ENCODE results near the gene OR52E8. TPM values are rescaled to one million over a fixed set of nuclear protein-coding genes. Genes with fewer than 3 reads are reported as not detected.

Gene OR52E8
- total RNA-seq (not detected), total RNA-seq (0 reads per million in 29 experiments)
- not detected for total RNA-seq (2013)

- ATAC-seq (replicated peaks in 1 of 4) = no peak
- CTCF ChIA-PET = no interaction called here
- Histone ChIP-seq H3K4me3 (ENCODE audit: control insufficient read depth in 1 of 2, extremely low read depth in 1 of 2, low read length in 1 of 2) (no peak within 1 kb of the TSS), H3K36me3 (ENCODE audit: control insufficient read depth in 2 of 2, extremely low read depth in 1 of 2, insufficient read depth in 1 of 2, low read length in 1 of 2) (no peaks in the 10 kb centered on the region), H3K4me1 (ENCODE audit: control insufficient read depth in 1 of 2, extremely low read depth in 1 of 2, insufficient read depth in 2 of 2, low read length in 2 of 2) (no peaks in the 10 kb centered on the region), H3K9me3 (no peaks in the 10 kb centered on the region), H3K27ac (ENCODE audit: low read length) (no peak within 1 kb of the TSS), H3K27me3 (replicated peaks in 1 of 2; ENCODE audit: control insufficient read depth in 2 of 2, extremely low read depth in 1 of 2, insufficient read depth in 2 of 2, low read length in 1 of 2) (no peaks in the 10 kb centered on the region)
- no peaks in the 10 kb centered on the region for H3K36me3 Mint-ChIP-seq
- no peak within 1 kb of the TSS for H3K4me3 Mint-ChIP-seq
- H3K27ac Mint-ChIP-seq = no peak within 1 kb of the TSS
- no peaks in the 10 kb centered on the region for H3K4me1 Mint-ChIP-seq
- peaks cover 15 to 21% of the 10 kb centered on the region in 2 donors for H3K27me3 Mint-ChIP-seq
- H3K9me3 Mint-ChIP-seq = no peaks in the 10 kb centered on the region
- no CpG with 5 or more reads among the region's 3 CpGs for WGBS (ENCODE audit: insufficient coverage)
- DNase-seq = no peak
- POLR2A ChIA-PET = no interaction called here
Measured at GRCh38 chr11:5857590-5857989, at the start of gene OR52E8. OR52E8 (minus strand) TSS chr11:5857690; CDS start chr11:5857690, 0 bp downstream.

GRCh38 chr11:5899534-5899933 lies 42.0 kb upstream of the OR52E8 start:
- 63% methylated on average over 1 of the region's 2 CpGs for WGBS (ENCODE audit: insufficient coverage)
- CTCF ChIA-PET = no interaction called here
- no peaks in the 10 kb centered on the region for H3K36me3 Mint-ChIP-seq
- Histone ChIP-seq H3K27me3 (replicated peaks in 1 of 2; ENCODE audit: control insufficient read depth in 2 of 2, extremely low read depth in 1 of 2, insufficient read depth in 2 of 2, low read length in 1 of 2) (peaks cover 0 to 2% of the 10 kb centered on the region in 2 experiments), H3K4me1 (ENCODE audit: control insufficient read depth in 1 of 2, extremely low read depth in 1 of 2, insufficient read depth in 2 of 2, low read length in 2 of 2) (no peaks in the 10 kb centered on the region), H3K4me3 (ENCODE audit: control insufficient read depth in 1 of 2, extremely low read depth in 1 of 2, low read length in 1 of 2) (no peak overlapping the region), H3K9me3 (no peaks in the 10 kb centered on the region), H3K27ac (ENCODE audit: low read length) (no peak overlapping the region), H3K36me3 (ENCODE audit: control insufficient read depth in 2 of 2, extremely low read depth in 1 of 2, insufficient read depth in 1 of 2, low read length in 1 of 2) (no peaks in the 10 kb centered on the region)
- H3K27ac Mint-ChIP-seq = no peak overlapping the region
- H3K4me1 Mint-ChIP-seq = no peaks in the 10 kb centered on the region
- POLR2A ChIA-PET = no interaction called here
- no peak overlapping the region for H3K4me3 Mint-ChIP-seq
- H3K9me3 Mint-ChIP-seq = no peaks in the 10 kb centered on the region
- no peak for DNase-seq
- no peak for ATAC-seq (replicated peaks in 1 of 4)
- peaks cover 3 to 5% of the 10 kb centered on the region in 2 donors for H3K27me3 Mint-ChIP-seq

- Histone ChIP-seq H3K4me1 (ENCODE audit: control insufficient read depth in 1 of 2, extremely low read depth in 1 of 2, insufficient read depth in 2 of 2, low read length in 2 of 2) (no peaks in the 10 kb centered on the region), H3K27me3 (replicated peaks in 1 of 2; ENCODE audit: control insufficient read depth in 2 of 2, extremely low read depth in 1 of 2, insufficient read depth in 2 of 2, low read length in 1 of 2) (peaks cover 0 to 2% of the 10 kb centered on the region in 2 experiments), H3K4me3 (ENCODE audit: control insufficient read depth in 1 of 2, extremely low read depth in 1 of 2, low read length in 1 of 2) (no peak within 1 kb of the TSS), H3K27ac (ENCODE audit: low read length) (no peak within 1 kb of the TSS), H3K9me3 (no peaks in the 10 kb centered on the region), H3K36me3 (ENCODE audit: control insufficient read depth in 2 of 2, extremely low read depth in 1 of 2, insufficient read depth in 1 of 2, low read length in 1 of 2) (no peaks in the 10 kb centered on the region)
- Mint-ChIP-seq H3K27me3 (peaks cover 3 to 12% of the 10 kb centered on the region in 2 donors), H3K9me3 (no peaks in the 10 kb centered on the region), H3K4me1 (no peaks in the 10 kb centered on the region), H3K36me3 (no peaks in the 10 kb centered on the region), H3K27ac (no peak within 1 kb of the TSS), H3K4me3 (no peak within 1 kb of the TSS)
- DNase-seq (no peak), ATAC-seq (replicated peaks in 1 of 4) (no peak)
- WGBS (ENCODE audit: insufficient coverage) = 100% methylated on average over 2 of the region's 3 CpGs
- CTCF ChIA-PET = no interaction called here
- POLR2A ChIA-PET = no interaction called here
Measured at GRCh38 chr11:5892908-5893307, 35.4 kb upstream of the OR52E8 start, which contains the start of gene OR52E5. OR52E5 (plus strand) TSS chr11:5893208; CDS start chr11:5900777, 7,569 bp downstream.

- Mint-ChIP-seq H3K27ac (no peak overlapping the region), H3K9me3 (no peaks in the 10 kb centered on the region), H3K4me1 (no peaks in the 10 kb centered on the region), H3K4me3 (no peak overlapping the region), H3K36me3 (no peaks in the 10 kb centered on the region), H3K27me3 (peaks cover 11 to 12% of the 10 kb centered on the region in 2 donors)
- POLR2A ChIA-PET = no interaction called here
- no peak for ATAC-seq (replicated peaks in 1 of 4)
- no peaks in the 10 kb centered on the region for H3K4me1 ChIP-seq (ENCODE audit: control insufficient read depth in 1 of 2, extremely low read depth in 1 of 2, insufficient read depth in 2 of 2, low read length in 2 of 2)
- no peak overlapping the region for H3K27ac ChIP-seq (ENCODE audit: low read length)
- H3K4me3 ChIP-seq (ENCODE audit: control insufficient read depth in 1 of 2, extremely low read depth in 1 of 2, low read length in 1 of 2) = no peak overlapping the region
- CTCF ChIA-PET = interaction anchor here in 1 of 2 donors (0.6 to 1.4 kb wide), 7 partner anchors 207 to 1254 kb away, joined by 3 to 13 read pairs (median 4); partner anchors contain the start of genes OR51D1 and TRIM5
- peaks cover 0 to 2% of the 10 kb centered on the region in 2 experiments for H3K27me3 ChIP-seq (replicated peaks in 1 of 2; ENCODE audit: control insufficient read depth in 2 of 2, extremely low read depth in 1 of 2, insufficient read depth in 2 of 2, low read length in 1 of 2)
- 100% methylated on average over 1 of the region's 4 CpGs for WGBS (ENCODE audit: insufficient coverage)
- H3K36me3 ChIP-seq (ENCODE audit: control insufficient read depth in 2 of 2, extremely low read depth in 1 of 2, insufficient read depth in 1 of 2, low read length in 1 of 2) = no peaks in the 10 kb centered on the region
- peak in 1 of 35 experiments; percentile 12 for DNase-seq
- no peaks in the 10 kb centered on the region for H3K9me3 ChIP-seq
Measured at GRCh38 chr11:5891216-5891800, 33.8 kb upstream of the OR52E8 start.

DNA sequence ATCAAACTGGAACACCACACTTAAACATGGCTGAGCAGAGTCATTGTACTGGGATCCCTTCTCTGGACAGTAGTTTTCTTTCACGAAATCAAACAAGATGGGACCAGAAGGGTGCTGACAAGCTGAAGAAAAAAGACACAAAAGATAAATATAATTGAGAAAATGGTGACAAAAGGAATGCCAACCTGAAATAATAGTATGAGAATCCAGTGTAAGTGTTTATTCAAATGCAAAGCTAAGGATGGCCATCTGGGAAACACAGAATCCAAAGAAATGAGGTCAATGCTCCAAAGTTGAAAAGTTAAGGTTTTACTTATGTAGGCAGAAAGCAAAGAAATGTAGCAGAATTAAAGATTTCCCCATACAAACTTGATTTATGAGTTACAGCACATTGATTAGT lies 30.2 kb upstream of the OR52E8 start:
- Mint-ChIP-seq H3K9me3 (no peaks in the 10 kb centered on the region), H3K36me3 (no peaks in the 10 kb centered on the region), H3K4me1 (no peaks in the 10 kb centered on the region), H3K4me3 (no peak overlapping the region), H3K27me3 (peaks cover 7 to 12% of the 10 kb centered on the region in 2 donors), H3K27ac (no peak overlapping the region)
- Histone ChIP-seq H3K27ac (ENCODE audit: low read length) (no peak overlapping the region), H3K36me3 (ENCODE audit: control insufficient read depth in 2 of 2, extremely low read depth in 1 of 2, insufficient read depth in 1 of 2, low read length in 1 of 2) (no peaks in the 10 kb centered on the region), H3K9me3 (no peaks in the 10 kb centered on the region), H3K4me1 (ENCODE audit: control insufficient read depth in 1 of 2, extremely low read depth in 1 of 2, insufficient read depth in 2 of 2, low read length in 2 of 2) (no peaks in the 10 kb centered on the region), H3K27me3 (replicated peaks in 1 of 2; ENCODE audit: control insufficient read depth in 2 of 2, extremely low read depth in 1 of 2, insufficient read depth in 2 of 2, low read length in 1 of 2) (no peaks in the 10 kb centered on the region), H3K4me3 (ENCODE audit: control insufficient read depth in 1 of 2, extremely low read depth in 1 of 2, low read length in 1 of 2) (no peak overlapping the region)
- no peak for DNase-seq
- no peak for ATAC-seq (replicated peaks in 1 of 4)
- CTCF ChIA-PET = interaction anchor here (0.6 kb wide), 3 partner anchors 8 to 955 kb away, joined by 3 to 7 read pairs (median 3); no protein-coding TSS in a partner anchor
- no CpG with 5 or more reads among the region's 1 CpG for WGBS (ENCODE audit: insufficient coverage)
- POLR2A ChIA-PET = interaction anchor here in 1 of 2 donors (0.6 kb wide), 1 partner anchor 977 kb away, joined by 4 read pairs; no protein-coding TSS in a partner anchor

DNA sequence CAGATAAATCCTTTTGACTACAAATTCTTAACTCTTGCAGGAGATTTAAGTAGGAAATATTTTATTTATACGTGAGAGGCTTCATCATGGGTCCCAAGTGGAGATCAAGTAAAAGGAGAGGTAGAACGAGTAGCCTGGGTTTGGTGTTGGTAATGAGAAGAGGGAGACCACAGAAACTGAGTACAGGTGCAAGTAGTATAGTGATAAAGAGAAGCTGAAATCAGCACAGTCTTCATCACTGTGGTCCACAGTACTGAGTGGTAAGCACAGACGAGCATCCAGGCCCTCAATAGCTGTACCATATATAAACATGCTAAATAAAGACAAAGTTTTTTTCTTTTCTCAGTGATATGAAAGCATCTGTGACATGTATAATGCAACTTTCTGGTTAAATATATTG lies 29.7 kb upstream of the OR52E8 start:
- no CpG with 5 or more reads among the region's 3 CpGs for WGBS (ENCODE audit: insufficient coverage)
- no peaks in the 10 kb centered on the region for H3K9me3 Mint-ChIP-seq
- H3K4me1 Mint-ChIP-seq = no peaks in the 10 kb centered on the region
- H3K27ac Mint-ChIP-seq = no peak overlapping the region
- Histone ChIP-seq H3K36me3 (ENCODE audit: control insufficient read depth in 2 of 2, extremely low read depth in 1 of 2, insufficient read depth in 1 of 2, low read length in 1 of 2) (no peaks in the 10 kb centered on the region), H3K27me3 (replicated peaks in 1 of 2; ENCODE audit: control insufficient read depth in 2 of 2, extremely low read depth in 1 of 2, insufficient read depth in 2 of 2, low read length in 1 of 2) (no peaks in the 10 kb centered on the region), H3K9me3 (no peaks in the 10 kb centered on the region), H3K27ac (ENCODE audit: low read length) (no peak overlapping the region), H3K4me3 (ENCODE audit: control insufficient read depth in 1 of 2, extremely low read depth in 1 of 2, low read length in 1 of 2) (no peak overlapping the region), H3K4me1 (ENCODE audit: control insufficient read depth in 1 of 2, extremely low read depth in 1 of 2, insufficient read depth in 2 of 2, low read length in 2 of 2) (no peaks in the 10 kb centered on the region)
- POLR2A ChIA-PET = interaction anchor here in 1 of 2 donors (0.6 kb wide), 1 partner anchor 977 kb away, joined by 4 read pairs; no protein-coding TSS in a partner anchor
- H3K27me3 Mint-ChIP-seq = peaks cover 7 to 12% of the 10 kb centered on the region in 2 donors
- no peaks in the 10 kb centered on the region for H3K36me3 Mint-ChIP-seq
- DNase-seq (no peak), ATAC-seq (replicated peaks in 1 of 4) (no peak)
- no peak overlapping the region for H3K4me3 Mint-ChIP-seq
- CTCF ChIA-PET = interaction anchor here (0.5 to 0.6 kb wide), 4 partner anchors 8 to 956 kb away, joined by 3 to 7 read pairs (median 3); no protein-coding TSS in a partner anchor
